Nephron progenitor cell (in vitro differentiated cells): ENCODE measurements around the gene GOT2.

Experiments used
- DNase-seq: peaks from one replicate; pipeline ENCODE4 v3.0.0; 2021
- H3K27ac Mint-ChIP-seq: 2 replicates; pipeline ENCODE4 v1.8.0; 2021; ENCODE audit warnings: mild to moderate bottlenecking, moderate library complexity, mixed read lengths
- H3K27me3 Mint-ChIP-seq: 2 replicates; pipeline ENCODE4 v1.8.0; 2021; ENCODE audit warnings: mild to moderate bottlenecking, low read depth, mixed read lengths; ENCODE audit not compliant: poor library complexity
- H3K36me3 Mint-ChIP-seq: 2 replicates; pipeline ENCODE4 v1.8.0; 2021; ENCODE audit warnings: low read depth, mixed read lengths
- H3K4me1 Mint-ChIP-seq: 2 replicates; pipeline ENCODE4 v1.8.0; 2021; ENCODE audit warnings: mixed read lengths
- H3K4me3 Mint-ChIP-seq: 2 replicates; pipeline ENCODE4 v1.8.0; 2021; ENCODE audit warnings: mild to moderate bottlenecking, moderate library complexity, mixed read lengths
- H3K9me3 Mint-ChIP-seq: 2 replicates; pipeline ENCODE4 v1.8.0; 2021; ENCODE audit warnings: mild to moderate bottlenecking, moderate library complexity, mixed read lengths
- TF ChIP-seq, protein P1 (sequence below): fragments of 200-600 bp; sonication (generic); IDR thresholded peaks from 2 replicates; pipeline ENCODE4 v1.5.0; 2021; ENCODE audit warnings: antibody characterized with exemption

GOT2 gene

DNA sequence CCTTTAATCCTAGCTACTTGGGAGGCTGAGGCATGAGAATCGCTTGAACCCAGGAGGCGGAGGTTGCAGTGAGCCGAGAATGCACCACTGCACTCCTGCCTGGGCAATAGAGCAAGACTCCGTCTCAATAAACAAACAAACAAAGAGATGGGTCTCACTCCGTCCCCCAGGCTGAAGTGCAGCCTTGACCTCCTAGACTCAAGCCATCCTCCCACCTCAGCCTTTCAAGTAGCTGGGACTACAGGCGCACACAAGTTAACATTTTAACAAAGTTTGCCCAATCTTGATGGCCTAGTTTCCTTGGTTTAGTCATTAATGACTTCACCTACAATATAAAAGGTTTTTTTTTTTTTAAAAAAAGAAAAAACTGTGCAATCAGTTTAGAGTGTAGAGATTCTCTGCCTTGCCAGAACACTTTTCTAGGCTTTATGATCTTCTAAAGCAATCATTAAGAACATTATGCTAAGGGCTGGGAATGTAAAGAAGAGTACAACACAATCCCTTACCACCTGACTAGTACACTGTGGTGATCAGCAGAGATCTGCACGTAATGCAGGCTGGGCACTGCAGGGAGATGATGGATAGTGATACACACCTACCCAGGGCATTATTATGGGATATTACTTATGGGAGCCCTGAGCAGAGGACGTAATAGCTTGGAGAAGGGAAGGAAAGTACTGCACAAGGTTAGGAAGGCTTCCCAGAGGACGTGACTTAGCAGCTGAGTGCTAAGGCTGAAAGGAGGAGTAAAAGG, 6.9 kb downstream of the GOT2 start:
- no peak for DNase-seq
- Mint-ChIP-seq H3K4me3 (no peak overlapping the region), H3K27ac (peak overlapping the region; percentile 78), H3K27me3 (no peaks in the 10 kb centered on the region), H3K36me3 (peaks cover 31% of the 10 kb centered on the region), H3K9me3 (no peaks in the 10 kb centered on the region), H3K4me1 (peaks cover 37% of the 10 kb centered on the region)
- TF ChIP-seq, protein P1, sequence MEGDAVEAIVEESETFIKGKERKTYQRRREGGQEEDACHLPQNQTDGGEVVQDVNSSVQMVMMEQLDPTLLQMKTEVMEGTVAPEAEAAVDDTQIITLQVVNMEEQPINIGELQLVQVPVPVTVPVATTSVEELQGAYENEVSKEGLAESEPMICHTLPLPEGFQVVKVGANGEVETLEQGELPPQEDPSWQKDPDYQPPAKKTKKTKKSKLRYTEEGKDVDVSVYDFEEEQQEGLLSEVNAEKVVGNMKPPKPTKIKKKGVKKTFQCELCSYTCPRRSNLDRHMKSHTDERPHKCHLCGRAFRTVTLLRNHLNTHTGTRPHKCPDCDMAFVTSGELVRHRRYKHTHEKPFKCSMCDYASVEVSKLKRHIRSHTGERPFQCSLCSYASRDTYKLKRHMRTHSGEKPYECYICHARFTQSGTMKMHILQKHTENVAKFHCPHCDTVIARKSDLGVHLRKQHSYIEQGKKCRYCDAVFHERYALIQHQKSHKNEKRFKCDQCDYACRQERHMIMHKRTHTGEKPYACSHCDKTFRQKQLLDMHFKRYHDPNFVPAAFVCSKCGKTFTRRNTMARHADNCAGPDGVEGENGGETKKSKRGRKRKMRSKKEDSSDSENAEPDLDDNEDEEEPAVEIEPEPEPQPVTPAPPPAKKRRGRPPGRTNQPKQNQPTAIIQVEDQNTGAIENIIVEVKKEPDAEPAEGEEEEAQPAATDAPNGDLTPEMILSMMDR: no peak

DNA sequence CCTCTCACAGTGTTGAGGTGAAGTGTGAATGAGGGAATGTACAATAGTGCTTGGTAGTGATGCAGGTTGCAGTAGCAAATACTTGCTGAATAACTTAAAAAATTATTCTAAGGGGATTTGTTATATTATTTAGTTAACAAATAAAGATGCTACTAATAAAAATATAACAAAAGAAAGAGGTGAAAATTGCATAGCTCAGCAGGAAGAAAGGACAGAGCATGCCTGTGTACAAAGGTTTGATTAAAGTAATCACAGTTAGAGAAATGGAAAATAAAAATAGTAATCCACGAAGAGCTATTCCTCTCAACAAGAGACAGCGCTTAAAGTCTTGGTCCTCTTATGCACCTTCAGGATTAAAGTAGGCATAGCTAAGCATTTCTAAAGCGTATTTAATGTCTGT, 11.0 kb downstream of the GOT2 start:
- TF ChIP-seq, protein P1: no peak
- Mint-ChIP-seq H3K4me1 (peaks cover 9% of the 10 kb centered on the region), H3K27ac (no peak overlapping the region), H3K9me3 (no peaks in the 10 kb centered on the region), H3K36me3 (peaks cover 43% of the 10 kb centered on the region), H3K4me3 (no peak overlapping the region), H3K27me3 (no peaks in the 10 kb centered on the region)
- no peak for DNase-seq

DNA sequence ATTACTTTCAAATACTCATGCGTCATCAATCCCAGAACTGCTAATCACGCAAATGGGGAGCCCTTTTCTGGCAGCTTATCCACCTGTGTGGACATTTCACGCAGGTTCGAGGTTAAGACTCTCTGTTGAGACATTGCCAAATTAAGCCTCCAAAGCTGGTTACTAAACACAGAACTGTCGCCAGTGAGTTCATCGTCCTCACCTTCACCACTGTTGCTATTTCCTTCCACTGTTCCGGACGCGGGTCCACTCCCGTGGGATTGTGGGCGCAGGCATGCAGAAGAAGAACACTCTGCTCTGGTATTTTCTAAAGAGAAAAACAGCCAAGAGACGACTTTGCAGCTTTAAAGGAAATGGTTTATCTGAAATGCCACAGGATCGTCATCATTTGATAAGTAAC, 16.1 kb downstream of the GOT2 start:
- TF ChIP-seq, protein P1: no peak
- Mint-ChIP-seq H3K4me3 (no peak overlapping the region), H3K9me3 (no peaks in the 10 kb centered on the region), H3K27ac (no peak overlapping the region), H3K36me3 (peaks cover 69% of the 10 kb centered on the region), H3K4me1 (no peaks in the 10 kb centered on the region), H3K27me3 (no peaks in the 10 kb centered on the region)
- DNase-seq: no peak

DNA sequence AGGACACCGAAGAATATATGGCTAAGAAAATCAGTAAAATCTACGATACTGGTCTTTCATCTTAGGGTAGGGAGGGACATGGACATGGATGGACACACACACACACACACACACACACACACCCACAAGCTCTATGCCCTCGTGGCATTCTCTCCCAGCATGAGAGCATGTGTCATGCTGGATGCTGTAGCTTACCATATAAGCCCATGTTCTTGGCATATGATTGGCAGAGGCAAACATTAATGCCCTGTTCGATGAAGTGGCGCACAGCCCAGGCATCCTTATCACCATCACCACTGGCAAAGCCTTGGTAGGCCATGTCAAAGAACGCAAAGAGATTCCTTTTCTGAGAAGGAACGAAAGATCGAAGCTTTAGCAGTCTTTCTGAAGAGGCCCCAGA, 17.6 kb downstream of the GOT2 start:
- no peaks in the 10 kb centered on the region for H3K27me3 Mint-ChIP-seq
- no peak for DNase-seq
- TF ChIP-seq, protein P1: no peak
- no peak overlapping the region for H3K27ac Mint-ChIP-seq
- H3K36me3 Mint-ChIP-seq: peaks cover 70% of the 10 kb centered on the region
- H3K9me3 Mint-ChIP-seq: no peaks in the 10 kb centered on the region
- no peak overlapping the region for H3K4me3 Mint-ChIP-seq
- no peaks in the 10 kb centered on the region for H3K4me1 Mint-ChIP-seq

DNA sequence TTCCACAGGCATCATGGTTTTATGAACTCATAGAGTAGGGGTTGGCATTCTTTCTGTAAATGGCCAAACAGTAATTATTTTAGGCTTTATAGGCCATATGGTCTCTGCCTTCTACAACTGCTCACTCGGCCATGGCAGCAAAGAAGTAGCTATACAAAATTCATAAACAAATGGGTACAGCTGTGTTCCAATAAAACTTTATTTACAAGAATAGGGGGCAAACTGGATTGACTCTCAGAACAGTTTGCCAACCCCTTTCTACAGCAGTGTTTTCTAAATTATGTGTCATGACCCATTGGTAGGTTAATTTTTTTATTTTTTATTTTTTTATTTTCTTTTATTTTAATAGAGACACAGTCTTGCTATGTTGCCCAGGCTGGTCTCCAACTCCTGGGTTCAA, 20.4 kb downstream of the GOT2 start:
- no peak overlapping the region for H3K4me3 Mint-ChIP-seq
- TF ChIP-seq, protein P1: no peak
- no peak for DNase-seq
- no peak overlapping the region for H3K27ac Mint-ChIP-seq
- peaks cover 72% of the 10 kb centered on the region for H3K36me3 Mint-ChIP-seq
- H3K9me3 Mint-ChIP-seq: no peaks in the 10 kb centered on the region
- no peaks in the 10 kb centered on the region for H3K27me3 Mint-ChIP-seq
- H3K4me1 Mint-ChIP-seq: no peaks in the 10 kb centered on the region

DNA sequence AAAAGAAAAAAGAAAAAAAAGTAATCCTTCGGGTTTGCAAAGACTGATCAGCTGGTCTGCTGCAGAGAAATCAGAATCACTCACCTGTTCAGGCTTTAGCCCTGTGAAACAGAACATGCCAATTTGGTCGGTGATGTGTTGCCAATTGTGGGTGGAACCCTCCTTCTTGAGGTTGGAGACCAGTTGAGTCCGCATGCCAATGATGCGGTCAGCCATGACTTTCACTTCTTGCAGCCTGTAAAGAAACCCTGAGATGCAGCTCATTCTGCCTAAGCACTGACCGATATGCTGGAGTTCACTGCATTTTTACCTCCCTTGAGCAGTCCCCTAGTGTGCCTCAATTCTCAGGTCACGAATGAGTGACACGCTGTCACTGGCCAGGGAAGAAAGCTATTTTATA, 24.8 kb downstream of the GOT2 start:
- H3K27ac Mint-ChIP-seq: peak overlapping the region; percentile 81

More for the DNA sequence above, 24.8 kb downstream of the GOT2 start:
- Mint-ChIP-seq H3K4me1 (no peaks in the 10 kb centered on the region), H3K4me3 (no peak overlapping the region), H3K9me3 (no peaks in the 10 kb centered on the region), H3K36me3 (peaks cover 74% of the 10 kb centered on the region), H3K27me3 (peaks cover 3% of the 10 kb centered on the region)
- peak; percentile 18 for DNase-seq
- TF ChIP-seq, protein P1: no peak
